GM19467 (cell line): Measurements from ENCODE around the gene CMTM7.
A peak's percentile ranks its signal among the peaks of the same experiment; 100 is the strongest.

Source experiments
- ATAC-seq: cut with Tn5 transposase; IDR thresholded peaks from one replicate; pipeline ENCODE4 v1.9.1; 2021; ENCODE audit warnings: mild to moderate bottlenecking, moderate library complexity; ENCODE audit not compliant: unreplicated experiment

Gene CMTM7

GRCh38 chr3:32435911-32436815, 44.5 kb downstream of the CMTM7 start:
- no peak for ATAC-seq

- no peak for ATAC-seq
These were observed 45.1 kb downstream of the CMTM7 start for GRCh38 chr3:32436816-32437189.

- ATAC-seq, result no peak
These were observed 46.2 kb downstream of the CMTM7 start for GRCh38 chr3:32437896-32438295.

- peak; percentile 94 for ATAC-seq
These were observed 47.1 kb downstream of the CMTM7 start for GRCh38 chr3:32438596-32439344.

- peak; percentile 18 for ATAC-seq
These were observed 47.8 kb downstream of the CMTM7 start for GRCh38 chr3:32439421-32439820.

- ATAC-seq, result no peak
These were observed 49.1 kb downstream of the CMTM7 start for GRCh38 chr3:32440611-32441350.

GRCh38 chr3:32442766-32443165, 51.1 kb downstream of the CMTM7 start:
- ATAC-seq, result no peak

GRCh38 chr3:32443478-32443877, 51.8 kb downstream of the CMTM7 start:
- ATAC-seq, result no peak

- ATAC-seq, result no peak
These were observed 56.3 kb downstream of the CMTM7 start for GRCh38 chr3:32447865-32448400.

- no peak for ATAC-seq
These were observed 57.2 kb downstream of the CMTM7 start for GRCh38 chr3:32448686-32449474.

GRCh38 chr3:32449691-32450090, 58.0 kb downstream of the CMTM7 start:
- no peak for ATAC-seq

GRCh38 chr3:32450426-32450825, 58.8 kb downstream of the CMTM7 start:
- ATAC-seq, result no peak

- ATAC-seq, result no peak
These were observed 59.5 kb downstream of the CMTM7 start for GRCh38 chr3:32450992-32451659.

- no peak for ATAC-seq
These were observed 60.4 kb downstream of the CMTM7 start for GRCh38 chr3:32452009-32452408.

GRCh38 chr3:32453346-32453745, 61.7 kb downstream of the CMTM7 start:
- ATAC-seq, result no peak

GRCh38 chr3:32454111-32454510, 62.5 kb downstream of the CMTM7 start:
- ATAC-seq, result no peak

GRCh38 chr3:32454731-32455608, 63.3 kb downstream of the CMTM7 start:
- no peak for ATAC-seq

- ATAC-seq, result no peak
These were observed 64.2 kb downstream of the CMTM7 start for GRCh38 chr3:32455609-32456428.
